CD4-positive, CD25-positive, alpha-beta regulatory T cell (primary cell): ENCODE measurements around the gene LHPP. TPM values are rescaled to one million over a fixed set of nuclear protein-coding genes. Genes with fewer than 3 reads are reported as not detected.

Experiments
- ATAC-seq, 2 donors: fragments of 150-1000 bp; cut with Tn5 transposase; one replicate each; pipeline ENCODE4 v1.10.0; 2021; ENCODE audit warnings: low read depth in 2 of 2, moderate number of reproducible peaks in 2 of 2, moderate library complexity in 1 of 2
- DNase-seq, 3 donors: peaks; one replicate each; pipeline versions ENCODE4 v3.0.0 to v3.0.0-alpha.2; 2012 to 2022; ENCODE audit warnings: mixed read lengths in 1 of 3
- H3K27ac ChIP-seq: one replicate; pipeline ENCODE4 v1.7.0; 2013; ENCODE audit warnings: mild to moderate bottlenecking, low read length; ENCODE audit not compliant: insufficient read depth, poor library complexity, severe bottlenecking
- H3K27me3 ChIP-seq: one replicate; pipeline ENCODE4 v1.7.0; 2013; ENCODE audit warnings: low read length; ENCODE audit not compliant: control insufficient read depth, insufficient read depth
- H3K36me3 ChIP-seq: one replicate; pipeline ENCODE4 v1.7.0; 2013; ENCODE audit warnings: mild to moderate bottlenecking, low read length, moderate library complexity; ENCODE audit not compliant: control insufficient read depth, insufficient read depth
- H3K4me1 ChIP-seq: 2 replicates; pipeline ENCODE4 v1.7.0; 2013; ENCODE audit warnings: mild to moderate bottlenecking, low read length; ENCODE audit not compliant: insufficient read depth, control insufficient read depth, poor library complexity, severe bottlenecking
- H3K4me3 ChIP-seq: one replicate; pipeline ENCODE4 v1.7.0; 2013; ENCODE audit warnings: low read depth, mild to moderate bottlenecking, low read length, moderate library complexity
- H3K9me3 ChIP-seq, 2 experiments: 1 replicate in 1 of 2; 2 replicates in 1 of 2; pipeline ENCODE4 v1.7.0; 2013; ENCODE audit warnings: low read length in 2 of 2, mild to moderate bottlenecking in 1 of 2, moderate library complexity in 1 of 2; ENCODE audit not compliant: control insufficient read depth in 2 of 2
- H3K27ac Mint-ChIP-seq, 3 donors: one replicate each; pipeline ENCODE4 v1.8.0; 2020 to 2022; ENCODE audit warnings: mild to moderate bottlenecking in 3 of 3, mixed read lengths in 3 of 3, moderate library complexity in 2 of 3
- H3K27me3 Mint-ChIP-seq: one replicate; pipeline ENCODE4 v1.8.0; 2022; ENCODE audit warnings: mild to moderate bottlenecking, mixed read lengths
- H3K36me3 Mint-ChIP-seq: one replicate; pipeline ENCODE4 v1.8.0; 2020; ENCODE audit warnings: mixed read lengths
- H3K4me1 Mint-ChIP-seq, 4 donors: one replicate each; pipeline ENCODE4 v1.8.0; 2020 to 2022; ENCODE audit warnings: mixed read lengths in 4 of 4, mild to moderate bottlenecking in 1 of 4
- H3K4me3 Mint-ChIP-seq, 4 donors: one replicate each; pipeline ENCODE4 v1.8.0; 2020 to 2022; ENCODE audit warnings: mild to moderate bottlenecking in 4 of 4, mixed read lengths in 4 of 4, moderate library complexity in 3 of 4
- H3K9me3 Mint-ChIP-seq, 7 donors: one replicate each; pipeline ENCODE4 v1.8.0; 2020 to 2022; ENCODE audit warnings: mixed read lengths in 7 of 7, mild to moderate bottlenecking in 3 of 7, moderate library complexity in 2 of 7
- polyA plus RNA-seq, 4 donors: library from polyadenylated mRNA; unstranded; fragments of 300-500 nt; fragmentation: Illumina TruSeq; gene quantifications; one replicate each; pipeline ENCODE4 v1.2.3, GENCODE V29; 2021
- total RNA-seq: library from RNA; stranded (reverse); gene quantifications from one replicate; pipeline ENCODE4 v1.2.3, GENCODE V29; 2022

LHPP gene
- total and polyA plus RNA-seq, 5 donors from 2014 or later: 20.1 to 29.2 (median 25.0) TPM

DNA sequence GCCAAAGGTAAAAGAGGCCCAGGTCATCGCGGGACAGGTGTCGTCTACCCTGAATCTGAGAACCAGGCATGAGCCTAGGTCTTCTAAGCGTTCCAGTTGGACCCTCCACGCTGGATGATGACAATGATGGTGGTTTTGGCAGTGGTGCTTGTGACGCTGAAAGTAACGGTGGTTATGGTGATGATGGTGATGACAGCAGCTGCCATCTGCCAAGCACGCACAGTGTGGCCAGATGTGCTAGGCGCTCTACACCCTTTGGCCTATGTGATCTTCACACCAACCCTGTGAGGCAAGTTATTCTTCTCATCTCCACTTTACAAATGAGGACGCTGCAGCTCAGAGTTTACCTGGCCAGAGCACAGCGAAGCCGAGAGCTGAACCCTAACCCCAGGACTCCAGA lies 188.6 kb downstream of the LHPP start:
- no peaks in the 10 kb centered on the region for H3K9me3 ChIP-seq
- H3K4me1 Mint-ChIP-seq: peaks cover 15 to 98% (median 58%) of the 10 kb centered on the region in 4 donors
- peak overlapping the region; percentile 59 to 89 (median 80) for H3K4me3 Mint-ChIP-seq
- DNase-seq: no peak
- H3K9me3 Mint-ChIP-seq: no peaks in the 10 kb centered on the region
- peaks cover 8% of the 10 kb centered on the region for H3K36me3 Mint-ChIP-seq
- no peaks in the 10 kb centered on the region for H3K27me3 ChIP-seq
- peaks cover 94% of the 10 kb centered on the region for H3K4me1 ChIP-seq
- peak overlapping the region; percentile 93 to 99 (median 97) for H3K27ac Mint-ChIP-seq
- peak overlapping the region; percentile 81 for H3K27ac ChIP-seq
- ATAC-seq: no peak
- H3K27me3 Mint-ChIP-seq: no peaks in the 10 kb centered on the region
- no peaks in the 10 kb centered on the region for H3K36me3 ChIP-seq
- H3K4me3 ChIP-seq: peak overlapping the region; percentile 62

DNA sequence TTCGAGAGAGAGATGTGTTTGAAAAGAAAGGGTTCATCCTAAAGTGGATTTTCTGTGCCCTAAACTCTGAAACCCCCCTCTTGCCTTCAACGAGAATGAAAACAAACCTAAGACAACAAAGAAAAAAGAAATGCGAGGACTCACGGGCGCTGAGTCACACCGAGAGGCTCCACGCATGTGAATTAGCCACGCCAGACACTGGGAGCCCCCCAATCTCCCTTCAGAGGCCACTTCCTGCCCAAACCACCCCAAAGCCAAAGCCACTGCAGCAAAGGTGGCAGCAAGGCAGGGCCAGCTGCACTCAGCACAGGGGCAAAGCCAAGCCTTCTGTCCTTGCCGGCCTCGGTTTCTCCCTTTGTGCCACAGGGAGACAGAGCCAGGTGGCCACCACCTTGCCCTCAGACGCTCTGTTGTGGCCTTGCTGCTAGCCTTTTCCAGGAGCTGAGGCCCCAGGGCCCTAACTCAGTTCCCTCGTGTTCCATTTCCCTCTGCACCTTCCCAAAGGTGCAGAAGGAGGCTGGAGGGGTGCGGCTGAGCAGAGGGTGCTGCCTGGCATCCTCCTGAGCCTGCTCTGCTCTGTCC lies 189.3 kb downstream of the LHPP start:
- Histone ChIP-seq H3K27me3 (no peaks in the 10 kb centered on the region), H3K4me1 (peaks cover 94% of the 10 kb centered on the region), H3K27ac (peak overlapping the region; percentile 81), H3K4me3 (peak overlapping the region; percentile 62), H3K9me3 (no peaks in the 10 kb centered on the region), H3K36me3 (no peaks in the 10 kb centered on the region)
- Mint-ChIP-seq H3K27ac (peak overlapping the region; percentile 93 to 99 (median 97)), H3K36me3 (peaks cover 13% of the 10 kb centered on the region), H3K4me1 (peaks cover 15 to 98% (median 62%) of the 10 kb centered on the region in 4 donors), H3K9me3 (no peaks in the 10 kb centered on the region), H3K4me3 (peak overlapping the region; percentile 59 to 89 (median 80)), H3K27me3 (no peaks in the 10 kb centered on the region)
- ATAC-seq: peak; percentile 78 to 80
- DNase-seq: peak; percentile 62 to 87 (median 74)

DNA sequence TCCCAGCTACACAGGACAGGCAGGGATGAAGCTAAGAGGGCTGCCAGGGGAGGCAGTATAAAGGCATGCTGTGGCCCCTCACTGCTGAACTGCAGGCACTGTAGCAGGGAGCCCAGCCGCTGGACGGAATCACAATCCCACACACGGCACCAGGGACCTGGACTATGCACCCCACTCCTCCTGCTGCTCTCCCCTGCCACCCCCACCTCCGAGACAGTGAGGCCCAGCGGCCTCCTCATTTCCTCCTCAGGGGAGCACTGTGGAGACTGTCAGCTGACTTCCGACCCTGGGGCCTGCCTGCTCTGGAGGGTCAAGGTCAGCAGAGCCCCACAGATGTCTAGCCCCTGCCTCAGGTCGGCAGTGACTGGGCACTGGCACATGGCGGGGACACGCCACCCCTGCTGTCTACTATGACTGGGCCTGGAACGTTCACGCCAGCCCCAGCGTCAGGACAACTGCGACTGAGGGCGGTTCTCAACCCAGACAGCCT lies 189.8 kb downstream of the LHPP start:
- peaks cover 5% of the 10 kb centered on the region for H3K36me3 ChIP-seq
- peaks cover 94% of the 10 kb centered on the region for H3K4me1 ChIP-seq
- Mint-ChIP-seq H3K27ac (peak overlapping the region; percentile 92 to 97 (median 93)), H3K27me3 (no peaks in the 10 kb centered on the region), H3K36me3 (peaks cover 15% of the 10 kb centered on the region), H3K9me3 (no peaks in the 10 kb centered on the region), H3K4me3 (peak overlapping the region; percentile 28 to 89 (median 80)), H3K4me1 (peaks cover 15 to 97% (median 63%) of the 10 kb centered on the region in 4 donors)
- peak overlapping the region; percentile 81 for H3K27ac ChIP-seq
- no peaks in the 10 kb centered on the region for H3K27me3 ChIP-seq
- DNase-seq (no peak), ATAC-seq (peak; percentile 20 to 30)
- H3K4me3 ChIP-seq: peak overlapping the region; percentile 18
- no peaks in the 10 kb centered on the region for H3K9me3 ChIP-seq

DNA sequence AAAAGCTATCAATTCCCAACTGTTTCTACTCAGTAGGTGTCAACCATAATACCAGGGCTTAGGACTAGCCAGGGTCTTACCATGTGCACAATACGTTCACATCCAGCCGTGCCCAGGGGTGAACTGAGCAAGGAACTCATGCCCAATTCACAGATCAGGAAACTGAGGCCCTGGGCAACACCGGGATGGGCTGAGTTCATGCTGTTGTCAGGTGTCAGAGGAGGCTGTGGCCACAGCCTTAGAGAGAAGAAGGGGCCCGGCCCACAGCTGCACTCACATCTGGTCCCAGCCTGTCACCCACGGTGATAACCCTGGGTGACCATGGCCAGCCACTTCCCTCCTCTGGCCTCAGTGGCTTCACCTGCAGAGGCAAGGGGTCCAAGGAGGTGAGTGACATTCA lies 190.6 kb downstream of the LHPP start:
- H3K9me3 ChIP-seq: no peaks in the 10 kb centered on the region
- H3K27me3 ChIP-seq: no peaks in the 10 kb centered on the region
- Mint-ChIP-seq H3K27me3 (no peaks in the 10 kb centered on the region), H3K36me3 (peaks cover 17% of the 10 kb centered on the region), H3K4me1 (peaks cover 15 to 93% (median 62%) of the 10 kb centered on the region in 4 donors), H3K9me3 (no peaks in the 10 kb centered on the region), H3K27ac (peak overlapping the region; percentile 73 to 97 (median 92)), H3K4me3 (peak overlapping the region; percentile 67 to 89 (median 78))
- no peak for ATAC-seq
- peak overlapping the region; percentile 81 for H3K27ac ChIP-seq
- H3K4me1 ChIP-seq: peaks cover 89% of the 10 kb centered on the region
- H3K4me3 ChIP-seq: no peak overlapping the region
- H3K36me3 ChIP-seq: peaks cover 7% of the 10 kb centered on the region
- no peak for DNase-seq

DNA sequence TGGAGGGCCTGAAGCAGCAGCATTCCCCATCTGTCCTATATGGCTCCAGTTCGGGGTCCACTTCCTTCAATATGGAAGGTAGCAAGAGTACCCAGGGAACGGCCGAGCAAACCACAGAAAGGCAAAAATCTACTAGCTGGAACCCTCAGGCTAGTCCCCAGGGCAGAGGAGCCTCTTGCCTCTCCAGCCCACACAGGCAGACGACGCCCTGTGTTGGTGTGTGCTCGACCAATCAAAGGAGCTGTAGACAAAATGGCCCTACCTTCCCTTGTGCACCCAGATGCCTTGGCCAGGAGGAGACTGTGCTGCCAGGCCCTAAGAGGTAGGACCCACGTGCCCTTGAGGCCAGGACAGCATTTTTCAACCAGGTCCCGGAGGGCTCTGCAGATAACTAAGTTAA lies 191.1 kb downstream of the LHPP start:
- Histone ChIP-seq H3K4me3 (no peak overlapping the region), H3K36me3 (peaks cover 7% of the 10 kb centered on the region), H3K9me3 (no peaks in the 10 kb centered on the region), H3K4me1 (peaks cover 89% of the 10 kb centered on the region), H3K27me3 (no peaks in the 10 kb centered on the region), H3K27ac (peak overlapping the region; percentile 52)
- peaks cover 17% of the 10 kb centered on the region for H3K36me3 Mint-ChIP-seq
- H3K4me1 Mint-ChIP-seq: peaks cover 17 to 93% (median 62%) of the 10 kb centered on the region in 4 donors
- H3K27me3 Mint-ChIP-seq: no peaks in the 10 kb centered on the region
- ATAC-seq (no peak), DNase-seq (no peak)
- H3K4me3 Mint-ChIP-seq: peak overlapping the region in 2 of 4 donors; percentile 57 to 60
- no peaks in the 10 kb centered on the region for H3K9me3 Mint-ChIP-seq
- H3K27ac Mint-ChIP-seq: peak overlapping the region; percentile 73 to 97 (median 92)

DNA sequence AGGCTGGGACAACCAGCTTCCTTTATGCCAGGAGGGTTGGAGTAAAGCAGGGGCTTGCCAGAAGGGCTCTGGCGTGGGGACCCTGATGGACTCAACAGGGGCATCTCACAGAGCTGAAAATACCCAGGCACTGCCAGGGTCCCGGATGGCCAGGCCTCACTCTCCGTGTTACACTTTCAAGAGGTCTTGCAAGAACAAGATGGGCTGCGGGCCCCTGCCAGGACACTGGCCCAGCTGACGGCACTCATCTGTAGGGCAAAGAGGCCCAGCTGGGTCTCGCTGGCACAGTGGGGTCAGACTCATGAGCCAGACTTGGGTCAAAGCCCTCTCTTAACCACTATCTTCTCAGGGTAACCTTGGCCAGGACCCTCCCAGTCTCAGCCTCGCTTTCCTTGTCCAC lies 191.7 kb downstream of the LHPP start:
- ATAC-seq (no peak), DNase-seq (no peak)
- H3K9me3 Mint-ChIP-seq: no peaks in the 10 kb centered on the region
- peaks cover 19 to 93% (median 62%) of the 10 kb centered on the region in 4 donors for H3K4me1 Mint-ChIP-seq
- H3K9me3 ChIP-seq: no peaks in the 10 kb centered on the region
- H3K36me3 ChIP-seq: peaks cover 7% of the 10 kb centered on the region
- peaks cover 17% of the 10 kb centered on the region for H3K36me3 Mint-ChIP-seq
- H3K4me3 Mint-ChIP-seq: peak overlapping the region in 2 of 4 donors; percentile 57 to 60
- no peak overlapping the region for H3K4me3 ChIP-seq
- peak overlapping the region; percentile 73 to 97 (median 92) for H3K27ac Mint-ChIP-seq
- peaks cover 89% of the 10 kb centered on the region for H3K4me1 ChIP-seq
- peak overlapping the region; percentile 52 for H3K27ac ChIP-seq
- no peaks in the 10 kb centered on the region for H3K27me3 Mint-ChIP-seq
- H3K27me3 ChIP-seq: no peaks in the 10 kb centered on the region

DNA sequence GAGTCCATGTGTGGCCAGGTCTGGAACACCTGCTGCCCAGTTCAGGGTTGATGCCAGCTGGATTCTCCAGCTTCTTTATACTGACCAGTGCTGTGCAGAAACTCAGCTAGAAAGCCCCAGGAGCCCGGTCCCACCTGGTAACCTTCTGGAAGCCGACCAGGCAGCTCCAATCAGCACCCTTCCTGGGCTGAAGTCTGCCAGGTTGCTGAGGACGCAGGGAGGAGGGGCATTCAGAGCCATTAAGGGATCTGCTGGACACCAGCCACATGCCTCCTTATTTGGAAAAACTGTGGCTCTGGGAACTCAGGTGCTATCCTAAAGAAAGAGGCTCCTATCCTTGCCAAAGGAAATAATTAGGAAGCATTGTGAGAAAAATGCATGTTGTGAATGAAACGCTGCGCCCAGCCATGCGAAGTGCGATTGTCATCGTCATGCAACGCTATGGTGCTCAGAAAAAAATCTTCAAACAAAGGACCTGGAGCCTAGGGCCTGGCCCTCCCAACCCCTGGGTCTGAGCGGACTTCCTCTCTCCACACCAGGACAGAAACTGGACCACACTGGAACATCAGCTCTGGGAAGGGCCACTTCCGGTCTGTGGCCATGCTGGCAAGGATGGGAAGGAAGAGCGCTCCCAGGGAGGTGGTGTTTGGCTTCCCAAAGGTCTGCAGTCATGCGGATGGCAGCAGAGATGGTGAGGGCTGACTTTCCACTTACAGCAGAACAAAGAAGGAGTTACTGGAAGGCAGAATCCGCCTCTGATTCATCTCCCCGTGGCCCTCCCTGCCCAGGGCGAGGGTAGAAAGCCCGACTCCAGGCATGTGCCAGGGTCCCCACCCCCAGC lies 192.4 kb downstream of the LHPP start:
- H3K36me3 Mint-ChIP-seq: peaks cover 20% of the 10 kb centered on the region
- DNase-seq (no peak), ATAC-seq (no peak)
- Histone ChIP-seq H3K27ac (peak overlapping the region; percentile 52), H3K4me3 (no peak overlapping the region), H3K9me3 (no peaks in the 10 kb centered on the region), H3K36me3 (peaks cover 7% of the 10 kb centered on the region), H3K27me3 (no peaks in the 10 kb centered on the region), H3K4me1 (peaks cover 89% of the 10 kb centered on the region)
- H3K4me1 Mint-ChIP-seq: peaks cover 20 to 93% (median 62%) of the 10 kb centered on the region in 4 donors
- H3K27me3 Mint-ChIP-seq: no peaks in the 10 kb centered on the region
- peak overlapping the region in 2 of 3 donors; percentile 23 to 56 for H3K27ac Mint-ChIP-seq
- H3K9me3 Mint-ChIP-seq: no peaks in the 10 kb centered on the region
- peak overlapping the region in 1 of 4 donors; percentile 80 for H3K4me3 Mint-ChIP-seq
